SK-N-SH (cell line): Measurements from ENCODE around the gene PDCD1. TPM values are rescaled to one million over a fixed set of nuclear protein-coding genes. Genes with fewer than 3 reads are reported as not detected.

ENCODE experiments used
- CTCF ChIA-PET: fragments of 300-600, 350-600 bp; formaldehyde crosslinking; extraction: SDS; loops from one replicate; lab custom pipeline; 2021; lab: Yijun Ruan, JAX
- POLR2A ChIA-PET: fragments of 350-600 bp; sonication (Branson Sonifier 250); formaldehyde crosslinking; extraction: SDS; loops from one replicate; lab custom pipeline; 2020; ENCODE audit warnings: antibody characterized with exemption, inconsistent platforms; lab: Yijun Ruan, JAX
- DNase-seq: peaks from one replicate; pipeline ENCODE4 v3.0.0; 2012
- H2AFZ ChIP-seq: fragments of 200-600 bp; sonication (generic); 2 replicates; pipeline ENCODE4 v1.8.1; 2016; ENCODE audit warnings: antibody characterized with exemption, mild to moderate bottlenecking, low read depth
- H3F3A ChIP-seq: fragments of 200-600 bp; sonication (generic); replicated peaks from 2 replicates; pipeline ENCODE3; 2016; ENCODE audit warnings: antibody characterized with exemption, mild to moderate bottlenecking; ENCODE audit not compliant: insufficient read depth
- H3K27ac ChIP-seq, 2 experiments: fragments of 200-500 bp in 1 of 2; fragments of 200-600 bp in 1 of 2; sonication (Bioruptor generic) in 1 of 2; sonication (generic), shearing (Covaris generic) in 1 of 2; 2 replicates each; pipeline versions ENCODE4 v1.5.1 to v1.6.1; 2014 to 2016; ENCODE audit warnings: low read depth in 2 of 2, inconsistent platforms in 1 of 2, low read length in 1 of 2, mild to moderate bottlenecking in 1 of 2, mixed read lengths in 1 of 2
- H3K27me3 ChIP-seq: fragments of 200-600 bp; sonication (generic), shearing (Covaris generic); 2 replicates; pipeline ENCODE4 v1.6.1; 2016; ENCODE audit warnings: mixed run types; ENCODE audit not compliant: insufficient read depth
- H3K36me3 ChIP-seq, 2 experiments: fragments of 200-500 bp in 1 of 2; fragments of 200-600 bp in 1 of 2; sonication (Bioruptor generic) in 1 of 2; sonication (generic) in 1 of 2; replicated peaks in 1 of 2; 2 replicates each; pipeline versions ENCODE3 to v1.5.1; 2014 to 2016; ENCODE audit warnings: low read length in 1 of 2, mild to moderate bottlenecking in 1 of 2; ENCODE audit not compliant: insufficient read depth in 2 of 2, control insufficient read depth in 1 of 2
- H3K4me1 ChIP-seq, 2 experiments: fragments of 200-500 bp in 1 of 2; fragments of 200-600 bp in 1 of 2; sonication (Bioruptor generic) in 1 of 2; sonication (generic), shearing (Covaris generic) in 1 of 2; 2 replicates each; pipeline versions ENCODE4 v1.5.1 to v1.6.1; 2014 to 2016; ENCODE audit warnings: low read depth in 1 of 2, low read length in 1 of 2, mixed run types in 1 of 2; ENCODE audit not compliant: insufficient read depth in 2 of 2, control insufficient read depth in 1 of 2
- H3K4me2 ChIP-seq: fragments of 200-600 bp; sonication (generic), shearing (Covaris generic); 2 replicates; pipeline ENCODE4 v1.6.1; 2017; ENCODE audit warnings: mixed run types
- H3K4me3 ChIP-seq, 2 experiments: fragments of 200-500 bp in 1 of 2; fragments of 200-600 bp in 1 of 2; sonication (Bioruptor generic) in 1 of 2; sonication (generic), shearing (Covaris generic) in 1 of 2; 2 replicates each; pipeline versions ENCODE4 v1.5.1 to v1.8.1; 2014 to 2016; ENCODE audit warnings: low read depth in 2 of 2, inconsistent platforms in 1 of 2, low read length in 1 of 2, mild to moderate bottlenecking in 1 of 2, mixed read lengths in 1 of 2, moderate library complexity in 1 of 2
- H3K79me2 ChIP-seq: fragments of 200-600 bp; sonication (generic); 2 replicates; pipeline ENCODE4 v1.8.1; 2017; ENCODE audit warnings: mild to moderate bottlenecking; ENCODE audit not compliant: insufficient read depth
- H3K9ac ChIP-seq: fragments of 200-600 bp; sonication (generic); 2 replicates; pipeline ENCODE4 v1.6.1; 2017; ENCODE audit warnings: mixed run types
- H3K9me2 ChIP-seq: fragments of 200-600 bp; sonication (generic); 2 replicates; pipeline ENCODE4 v1.6.1; 2017; ENCODE audit warnings: mixed run types
- H3K9me3 ChIP-seq: fragments of 200-600 bp; sonication (generic); 2 replicates; pipeline ENCODE4 v1.6.1; 2017; ENCODE audit warnings: mixed run types, mild to moderate bottlenecking, moderate library complexity
- H4K20me1 ChIP-seq: fragments of 200-600 bp; sonication (generic); 2 replicates; pipeline ENCODE4 v1.6.1; 2017; ENCODE audit warnings: mild to moderate bottlenecking, mixed run types; ENCODE audit not compliant: insufficient read depth
- FOXM1 ChIP-seq: IDR thresholded peaks from 2 replicates; pipeline ENCODE4 v1.4.0; 2012; ENCODE audit warnings: low read depth, mild to moderate bottlenecking
- MXI1 ChIP-seq: IDR thresholded peaks from 2 replicates; pipeline ENCODE4 v1.6.1; 2012; ENCODE audit warnings: mild to moderate bottlenecking, low read depth, low read length, improper control_type of control experiment
- RCOR1 ChIP-seq: fragments of 150-350 bp; IDR thresholded peaks from 2 replicates; pipeline ENCODE4 v1.6.1; 2017; ENCODE audit warnings: antibody characterized with exemption, low read length
- TAF1 ChIP-seq: IDR thresholded peaks from 2 replicates; pipeline ENCODE4 v1.6.1; 2012; ENCODE audit warnings: low read depth, mild to moderate bottlenecking, low read length, moderate library complexity, borderline replicate concordance
- USF2 ChIP-seq: fragments of 150-350 bp; IDR thresholded peaks from 2 replicates; pipeline ENCODE4 v1.6.1; 2017; ENCODE audit warnings: antibody characterized with exemption, low read length, low read depth, borderline replicate concordance
- YY1 ChIP-seq: IDR thresholded peaks from 2 replicates; pipeline ENCODE4 v1.4.0; 2012; ENCODE audit warnings: low read depth, mild to moderate bottlenecking
- WGBS: methylation state at CpG from one replicate; pipeline ENCODE4 v1.1.6; 2017; ENCODE audit warnings: low lambda C conversion rate; 5-methylcytosine and 5-hydroxymethylcytosine counted together
- polyA plus RNA-seq, 3 experiments: library from polyadenylated mRNA; depleted of rRNA; stranded (reverse); fragments of >200 nt; gene quantifications; 2 replicates each; pipeline ENCODE4 v1.2.3, GENCODE V29; 2012
- TF ChIP-seq, protein P1 (sequence below): fragments of 200-600 bp; sonication (generic); IDR thresholded peaks from 2 replicates; pipeline ENCODE4 v1.6.1; 2017; ENCODE audit warnings: antibody characterized with exemption, mild to moderate bottlenecking, moderate library complexity
- TF ChIP-seq, protein P2 (sequence below): IDR thresholded peaks from 2 replicates; pipeline ENCODE4 v1.4.0; 2012; ENCODE audit warnings: low read depth

The PDCD1 gene
- polyA plus RNA-seq, 1 of the 3 experiments (the other 2 are of a cell fraction) = not detected

DNA sequence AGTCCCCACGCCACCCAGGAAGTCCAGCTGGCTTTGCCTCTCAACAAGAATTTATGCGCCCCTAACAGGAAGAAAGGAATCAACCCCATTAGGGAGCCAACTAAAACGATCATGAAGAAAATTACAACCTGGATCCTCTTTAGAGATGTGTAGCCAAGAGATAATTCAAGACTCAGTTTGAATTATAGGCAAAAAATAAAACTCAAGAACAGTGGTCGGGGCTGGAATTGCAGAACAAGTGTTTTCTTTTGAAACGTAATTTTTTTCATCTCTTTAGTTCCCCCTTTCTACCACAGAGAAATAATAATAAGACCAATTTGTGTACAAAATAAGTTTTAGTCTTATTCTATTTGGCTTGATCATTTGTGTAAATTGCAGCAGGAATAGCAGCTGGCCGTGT, 22.4 kb downstream of the PDCD1 start:
- Histone ChIP-seq H3K27me3 (no peaks in the 10 kb centered on the region), H3K79me2 (no peaks in the 10 kb centered on the region), H3K9ac (no peak overlapping the region), H3K9me3 (no peaks in the 10 kb centered on the region), H3K4me2 (no peak overlapping the region), H3K36me3 (no peaks in the 10 kb centered on the region), H3F3A (no peaks in the 10 kb centered on the region), H3K4me3 (no peak overlapping the region), H3K4me1 (peaks cover 0 to 4% of the 10 kb centered on the region in 2 experiments; a peak in 1 of 4 replicates)
- 62% methylated on average over 6 of the region's 6 CpGs for WGBS
- DNase-seq = no peak
- POLR2A ChIA-PET = interaction anchor here (0.9 kb wide), 1 partner anchor 33 kb away, joined by 3 read pairs; no protein-coding TSS in a partner anchor
- TF ChIP-seq YY1 (no peak), FOXM1 (no peak), RCOR1 (no peak), MXI1 (no peak), USF2 (no peak)
- TF ChIP-seq, protein P1, sequence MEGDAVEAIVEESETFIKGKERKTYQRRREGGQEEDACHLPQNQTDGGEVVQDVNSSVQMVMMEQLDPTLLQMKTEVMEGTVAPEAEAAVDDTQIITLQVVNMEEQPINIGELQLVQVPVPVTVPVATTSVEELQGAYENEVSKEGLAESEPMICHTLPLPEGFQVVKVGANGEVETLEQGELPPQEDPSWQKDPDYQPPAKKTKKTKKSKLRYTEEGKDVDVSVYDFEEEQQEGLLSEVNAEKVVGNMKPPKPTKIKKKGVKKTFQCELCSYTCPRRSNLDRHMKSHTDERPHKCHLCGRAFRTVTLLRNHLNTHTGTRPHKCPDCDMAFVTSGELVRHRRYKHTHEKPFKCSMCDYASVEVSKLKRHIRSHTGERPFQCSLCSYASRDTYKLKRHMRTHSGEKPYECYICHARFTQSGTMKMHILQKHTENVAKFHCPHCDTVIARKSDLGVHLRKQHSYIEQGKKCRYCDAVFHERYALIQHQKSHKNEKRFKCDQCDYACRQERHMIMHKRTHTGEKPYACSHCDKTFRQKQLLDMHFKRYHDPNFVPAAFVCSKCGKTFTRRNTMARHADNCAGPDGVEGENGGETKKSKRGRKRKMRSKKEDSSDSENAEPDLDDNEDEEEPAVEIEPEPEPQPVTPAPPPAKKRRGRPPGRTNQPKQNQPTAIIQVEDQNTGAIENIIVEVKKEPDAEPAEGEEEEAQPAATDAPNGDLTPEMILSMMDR = no peak; the same call in 1 of the 2 replicates
- TF ChIP-seq, protein P2, sequence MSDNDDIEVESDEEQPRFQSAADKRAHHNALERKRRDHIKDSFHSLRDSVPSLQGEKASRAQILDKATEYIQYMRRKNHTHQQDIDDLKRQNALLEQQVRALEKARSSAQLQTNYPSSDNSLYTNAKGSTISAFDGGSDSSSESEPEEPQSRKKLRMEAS = no peak
- TF ChIP-seq, all 33 proteins: peak for 0
- Histone ChIP-seq H3K27ac (no peak overlapping the region), H4K20me1 (no peaks in the 10 kb centered on the region), H3K9me2 (no peaks in the 10 kb centered on the region), H2AFZ (no peak overlapping the region)
- CTCF ChIA-PET = interaction anchor here (0.7 to 1.8 kb wide), 5 partner anchors 10 to 78 kb away, joined by 3 to 5 read pairs (median 4); no protein-coding TSS in a partner anchor

- no peak for TF ChIP-seq TAF1
- no peak overlapping the region for H2AFZ ChIP-seq
- H3K27me3 ChIP-seq = no peaks in the 10 kb centered on the region
- H4K20me1 ChIP-seq = no peaks in the 10 kb centered on the region
- H3K4me1 ChIP-seq = peaks cover 0 to 4% of the 10 kb centered on the region in 2 experiments; a peak in 1 of 4 replicates
- POLR2A ChIA-PET = no interaction called here
- no peaks in the 10 kb centered on the region for H3K79me2 ChIP-seq
- WGBS = 79% methylated on average over 4 of the region's 4 CpGs
- no peaks in the 10 kb centered on the region for H3K9me3 ChIP-seq
- CTCF ChIA-PET = interaction anchor here (0.7 to 1.8 kb wide), 5 partner anchors 9 to 24 kb away, joined by 3 to 5 read pairs (median 4); no protein-coding TSS in a partner anchor
- DNase-seq = no peak
- no peak overlapping the region for H3K4me2 ChIP-seq
- no peaks in the 10 kb centered on the region for H3K9me2 ChIP-seq
- H3K9ac ChIP-seq = no peak overlapping the region
- no peak overlapping the region for H3K4me3 ChIP-seq
- H3F3A ChIP-seq = no peaks in the 10 kb centered on the region
- no peaks in the 10 kb centered on the region for H3K36me3 ChIP-seq
- H3K27ac ChIP-seq = no peak overlapping the region
Observed at GRCh38 chr2:241835611-241836010, 23.1 kb downstream of the PDCD1 start.
